Measurements from ENCODE around the gene PSMG4. TPM values are rescaled to one million over a fixed set of nuclear protein-coding genes. Genes with fewer than 3 reads are reported as not detected.

PSMG4 gene
- total and polyA plus RNA-seq, 8 donors: 10.6 to 40.5 (median 17.4) TPM

GRCh38 chr6:3281631-3282475 lies 23.1 kb downstream of the PSMG4 start:
- peaks cover 0 to 13% (median 0%) of the 10 kb centered on the region in 3 donors for H3K36me3 ChIP-seq
- FAIRE-seq (no peak), DNase-seq (peak in 1 of 6 donors; percentile 25), ATAC-seq (no peak)
- H3K4me1 ChIP-seq: peaks cover 0 to 3% (median 0%) of the 10 kb centered on the region in 3 donors
- no peaks in the 10 kb centered on the region for H3K27me3 ChIP-seq
- no peaks in the 10 kb centered on the region for H3K9me3 ChIP-seq
- intact Hi-C loops (cut with DNase I): loop anchor here in 1 of 3 donors (5.0 kb wide), 1 partner anchor 445 kb away; no protein-coding TSS in a partner anchor
- no peak for TF ChIP-seq CTCF (IDR thresholded peaks at IDR 0.05)
- H3K27ac ChIP-seq: no peak overlapping the region
- WGBS, 2 donors: 70 to 76% methylated on average over 13 of the region's 13 CpGs
- no peak overlapping the region for H3K4me3 ChIP-seq

- ATAC-seq: no peak
- intact Hi-C loops (cut with DNase I): loop anchor here in 1 of 3 donors (5.0 kb wide), 1 partner anchor 445 kb away; no protein-coding TSS in a partner anchor
- Histone ChIP-seq H3K4me3 (no peak overlapping the region), H3K27me3 (no peaks in the 10 kb centered on the region), H3K4me1 (peaks cover 0 to 3% (median 0%) of the 10 kb centered on the region in 3 donors), H3K36me3 (peaks cover 0 to 13% (median 0%) of the 10 kb centered on the region in 3 donors), H3K9me3 (no peaks in the 10 kb centered on the region), H3K27ac (no peak overlapping the region)
- 90 to 92% methylated on average over 20 of the region's 20 CpGs for whole genome bisulfite sequencing, 2 donors
- no peak for FAIRE-seq
- no peak for TF ChIP-seq CTCF (IDR thresholded peaks at IDR 0.05)
- DNase-seq: peak in 1 of 6 donors; percentile 32
These were observed 23.9 kb downstream of the PSMG4 start for GRCh38 chr6:3282476-3283236.

GRCh38 chr6:3283241-3283640 lies 24.5 kb downstream of the PSMG4 start:
- Histone ChIP-seq H3K27me3 (no peaks in the 10 kb centered on the region), H3K4me1 (peaks cover 0 to 3% (median 0%) of the 10 kb centered on the region in 3 donors), H3K27ac (no peak overlapping the region), H3K36me3 (peaks cover 0 to 13% (median 0%) of the 10 kb centered on the region in 3 donors), H3K4me3 (no peak overlapping the region), H3K9me3 (no peaks in the 10 kb centered on the region)
- intact Hi-C loops (cut with DNase I): loop anchor here in 1 of 3 donors (5.0 kb wide), 1 partner anchor 444 kb away; no protein-coding TSS in a partner anchor
- WGBS, 2 donors: 94% methylated on average over 10 of the region's 10 CpGs
- DNase-seq: no peak
- no peak for TF ChIP-seq CTCF (IDR thresholded peaks at IDR 0.05)
- FAIRE-seq: no peak
- no peak for ATAC-seq

- TF ChIP-seq CTCF (IDR thresholded peaks at IDR 0.05): no peak
- DNase-seq: peak in 2 of 6 donors; percentile 44 to 59
- intact Hi-C loops (cut with DNase I): loop anchor here in 1 of 3 donors (5.0 kb wide), 1 partner anchor 443 kb away; no protein-coding TSS in a partner anchor
- H3K4me3 ChIP-seq: no peak overlapping the region
- FAIRE-seq: no peak
- WGBS, 2 donors: 81 to 83% methylated on average over 23 of the region's 23 CpGs
- H3K9me3 ChIP-seq: no peaks in the 10 kb centered on the region
- H3K36me3 ChIP-seq: peaks cover 0 to 13% (median 0%) of the 10 kb centered on the region in 3 donors
- H3K27ac ChIP-seq: no peak overlapping the region
- no peak for ATAC-seq
- H3K27me3 ChIP-seq: no peaks in the 10 kb centered on the region
- H3K4me1 ChIP-seq: peaks cover 0 to 3% (median 0%) of the 10 kb centered on the region in 3 donors
These were observed 25.1 kb downstream of the PSMG4 start for GRCh38 chr6:3283641-3284435.

Data from pancreas (tissue), 10 donors.